Endothelial cell of umbilical vein (primary cell): ENCODE data around the gene KMT5B. TPM values are rescaled to one million over a fixed set of nuclear protein-coding genes. Genes with fewer than 3 reads are reported as not detected.

Experiments
- BruUV-seq: library from RNA; stranded (reverse); fragments of 400-500 nt; replicated peaks from 2 replicates; lab custom pipeline; 2021; lab: Mats Ljungman, UMichigan
- CTCF ChIA-PET: fragments of 300-600, 350-600 bp; sonication (Branson Sonifier 250); formaldehyde crosslinking; loops from one replicate; lab custom pipeline; 2021; ENCODE audit warnings: antibody characterized with exemption, inconsistent platforms; lab: Charles Lee
- POLR2A ChIA-PET: fragments of 300-600, 350-600 bp; sonication (Branson Sonifier 250); formaldehyde crosslinking; loops from one replicate; lab custom pipeline; 2021; ENCODE audit warnings: antibody characterized with exemption, inconsistent platforms; lab: Charles Lee
- DNase-seq: peaks from one replicate; pipeline ENCODE4 v3.0.0-alpha.2; 2011; ENCODE audit warnings: low read depth, low spot score
- FAIRE-seq: peaks from 2 replicates; lab custom pipeline; 2011; peaks lifted over from hg19 to GRCh38; lab: Jason Lieb, UNC
- H2AFZ ChIP-seq: 2 replicates; pipeline ENCODE4 v1.6.0; 2012; ENCODE audit warnings: low read depth, low read length, control low read depth, inconsistent platforms
- H3K27ac ChIP-seq: 2 replicates; pipeline ENCODE4 v1.5.1; 2011; ENCODE audit warnings: low read depth, mild to moderate bottlenecking, control low read depth, low read length, moderate library complexity; ENCODE audit not compliant: insufficient read depth
- H3K27me3 ChIP-seq, 2 experiments: 2 replicates each; pipeline versions ENCODE4 v1.6.0 to v1.6.1; 2011; ENCODE audit warnings: low read length in 2 of 2, mixed read lengths in 1 of 2; ENCODE audit not compliant: control insufficient read depth in 2 of 2, insufficient read depth in 2 of 2
- H3K36me3 ChIP-seq, 2 experiments: 2 replicates in 1 of 2; 3 replicates in 1 of 2; pipeline ENCODE4 v1.5.1; 2011; ENCODE audit warnings: low read length in 2 of 2, mild to moderate bottlenecking in 1 of 2, moderate library complexity in 1 of 2; ENCODE audit not compliant: control insufficient read depth in 2 of 2, insufficient read depth in 2 of 2; ENCODE audit errors: extremely low read depth in 1 of 2
- H3K4me1 ChIP-seq: 3 replicates; pipeline ENCODE4 v1.5.1; 2011; ENCODE audit warnings: mild to moderate bottlenecking, low read length; ENCODE audit not compliant: control insufficient read depth, insufficient read depth; ENCODE audit errors: extremely low read depth
- H3K4me2 ChIP-seq: 2 replicates; pipeline ENCODE4 v1.6.1; 2011; ENCODE audit warnings: low read length, control low read depth, mixed read lengths; ENCODE audit not compliant: insufficient read depth
- H3K4me3 ChIP-seq, 3 experiments: fragments of 200-600 bp in 1 of 3; sonication (generic), shearing (Covaris generic) in 1 of 3; replicated peaks in 1 of 3; 2 replicates each; pipeline ENCODE4 v1.5.1; 2011 to 2016; ENCODE audit warnings: control low read depth in 3 of 3, low read length in 3 of 3, mild to moderate bottlenecking in 2 of 3, inconsistent platforms in 1 of 3, low read depth in 1 of 3, moderate library complexity in 1 of 3; ENCODE audit not compliant: insufficient read depth in 1 of 3
- H3K79me2 ChIP-seq: 2 replicates; pipeline ENCODE4 v1.6.0; 2012; ENCODE audit warnings: low read length, inconsistent platforms; ENCODE audit not compliant: control insufficient read depth, insufficient read depth
- H3K9ac ChIP-seq: replicated peaks from 2 replicates; pipeline ENCODE3; 2011; ENCODE audit warnings: low read length, control low read depth; ENCODE audit not compliant: insufficient read depth; ENCODE audit errors: extremely low read depth
- H3K9me1 ChIP-seq: replicated peaks from 3 replicates; pipeline ENCODE4 v1.6.0; 2011; ENCODE audit warnings: mild to moderate bottlenecking, low read length; ENCODE audit not compliant: control insufficient read depth, insufficient read depth; ENCODE audit errors: extremely low read depth
- H3K9me3 ChIP-seq: replicated peaks from 2 replicates; pipeline ENCODE4 v1.5.1; 2012; ENCODE audit warnings: low read length, inconsistent platforms; ENCODE audit not compliant: control insufficient read depth, insufficient read depth
- H4K20me1 ChIP-seq: replicated peaks from 2 replicates; pipeline ENCODE3; 2011; ENCODE audit warnings: mild to moderate bottlenecking, low read length; ENCODE audit not compliant: control insufficient read depth, insufficient read depth; ENCODE audit errors: extremely low read depth
- EZH2 ChIP-seq: IDR thresholded peaks from 2 replicates; pipeline ENCODE4 v1.6.1; 2012; ENCODE audit warnings: borderline replicate concordance, low read depth, mild to moderate bottlenecking, moderate library complexity, low read length, inconsistent platforms; ENCODE audit not compliant: severe bottlenecking
- FOS ChIP-seq: IDR thresholded peaks from 2 replicates; pipeline ENCODE4 v1.6.1; 2011; ENCODE audit warnings: mild to moderate bottlenecking, low read length, moderate library complexity, borderline replicate concordance; ENCODE audit not compliant: insufficient read depth
- JUN ChIP-seq: IDR thresholded peaks from 2 replicates; pipeline ENCODE4 v1.6.1; 2011; ENCODE audit warnings: borderline replicate concordance, low read depth; ENCODE audit not compliant: insufficient read length, insufficient read depth
- POLR2A ChIP-seq: IDR thresholded peaks from 2 replicates; pipeline ENCODE4 v1.6.1; 2012; ENCODE audit warnings: low read depth, mild to moderate bottlenecking, control low read depth, low read length
- POLR2AphosphoS5 ChIP-seq: IDR thresholded peaks from 2 replicates; pipeline ENCODE4 v1.6.1; 2012; ENCODE audit warnings: low read depth, mild to moderate bottlenecking, control low read depth, low read length, moderate library complexity; ENCODE audit not compliant: insufficient read depth
- dilution Hi-C: fragments of 300-500 bp; cut with MboI; formaldehyde crosslinking; loops from one replicate; pipeline ENCODE4 v1.15.0; 2019; ENCODE audit warnings: low sequenced_read_pairs; ENCODE audit not compliant: extremely low pct_ligation_motif_present
- intact Hi-C: fragments of 100-400 bp; cut with micrococcal nuclease; formaldehyde crosslinking; loops from one replicate; pipeline ENCODE4 v1.10.0; 2022
- polyA plus RNA-seq, 4 experiments: library from polyadenylated mRNA; depleted of rRNA in 3 of 4; stranded (reverse) in 3 of 4; unstranded in 1 of 4; fragments of >200 nt; gene quantifications; 2 replicates each; pipeline versions ENCODE4 v1.2.1 to v1.2.3, GENCODE V29; 2011 to 2012; ENCODE audit warnings: missing spikeins in 1 of 4
- total RNA-seq: library from RNA; stranded (reverse); gene quantifications from 2 replicates; pipeline ENCODE4 v1.2.3, GENCODE V29; 2021
- TF ChIP-seq, protein P1 (sequence below), 2 donors: IDR thresholded peaks; 1 replicate in 1 of 2; 2 replicates in 1 of 2; pipeline ENCODE4 v1.5.1; 2011; ENCODE audit warnings: low read length in 2 of 2, mild to moderate bottlenecking in 2 of 2, moderate library complexity in 2 of 2, control low read depth in 1 of 2, inconsistent platforms in 1 of 2, low read depth in 1 of 2; ENCODE audit not compliant: insufficient read depth in 1 of 2; ENCODE audit errors: extremely low read depth in 1 of 2

Gene KMT5B
- total and polyA plus RNA-seq, 2 donors (not counting 3 experiments of a cell fraction or from before 2014, with no cell fraction given) = 10.1 to 36.3 TPM

- dilution Hi-C loops = no loop called here
- no peak overlapping the region for H2AFZ ChIP-seq
- no peaks in the 10 kb centered on the region for H3K27me3 ChIP-seq
- DNase-seq (no peak), FAIRE-seq (no peak)
- ChIA-PET POLR2A (no interaction called here), CTCF (interaction anchor here (0.5 to 6.3 kb wide), 15 partner anchors 10 to 186 kb away, joined by 3 to 152 read pairs (median 9); partner anchors contain the start of gene C11orf24)
- intact Hi-C loops = no loop called here
- no TSS peak for BruUV-seq
- H3K4me1 ChIP-seq = peaks cover 2% of the 10 kb centered on the region
- H3K79me2 ChIP-seq = no peaks in the 10 kb centered on the region
- H3K9me1 ChIP-seq = no peaks in the 10 kb centered on the region
- no peak overlapping the region for H3K4me2 ChIP-seq
- TF ChIP-seq POLR2A (no peak), EZH2 (no peak), FOS (no peak), POLR2AphosphoS5 (no peak), JUN (no peak)
- TF ChIP-seq, protein P1, sequence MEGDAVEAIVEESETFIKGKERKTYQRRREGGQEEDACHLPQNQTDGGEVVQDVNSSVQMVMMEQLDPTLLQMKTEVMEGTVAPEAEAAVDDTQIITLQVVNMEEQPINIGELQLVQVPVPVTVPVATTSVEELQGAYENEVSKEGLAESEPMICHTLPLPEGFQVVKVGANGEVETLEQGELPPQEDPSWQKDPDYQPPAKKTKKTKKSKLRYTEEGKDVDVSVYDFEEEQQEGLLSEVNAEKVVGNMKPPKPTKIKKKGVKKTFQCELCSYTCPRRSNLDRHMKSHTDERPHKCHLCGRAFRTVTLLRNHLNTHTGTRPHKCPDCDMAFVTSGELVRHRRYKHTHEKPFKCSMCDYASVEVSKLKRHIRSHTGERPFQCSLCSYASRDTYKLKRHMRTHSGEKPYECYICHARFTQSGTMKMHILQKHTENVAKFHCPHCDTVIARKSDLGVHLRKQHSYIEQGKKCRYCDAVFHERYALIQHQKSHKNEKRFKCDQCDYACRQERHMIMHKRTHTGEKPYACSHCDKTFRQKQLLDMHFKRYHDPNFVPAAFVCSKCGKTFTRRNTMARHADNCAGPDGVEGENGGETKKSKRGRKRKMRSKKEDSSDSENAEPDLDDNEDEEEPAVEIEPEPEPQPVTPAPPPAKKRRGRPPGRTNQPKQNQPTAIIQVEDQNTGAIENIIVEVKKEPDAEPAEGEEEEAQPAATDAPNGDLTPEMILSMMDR (IDR thresholded peaks at IDR 0.05; ENCODE audit: extremely low read depth in 1 of 2, insufficient read depth in 1 of 2, low read depth in 1 of 2, low read length in 2 of 2) = no peak
- H4K20me1 ChIP-seq = no peaks in the 10 kb centered on the region
- H3K27ac ChIP-seq = no peak overlapping the region
- no peak overlapping the region for H3K9ac ChIP-seq
- no peaks in the 10 kb centered on the region for H3K9me3 ChIP-seq
- no peak overlapping the region for H3K4me3 ChIP-seq
- peaks cover 0 to 12% of the 10 kb centered on the region in 2 experiments for H3K36me3 ChIP-seq
These were observed 45.3 kb upstream of the KMT5B start for GRCh38 chr11:68258363-68258765.
